NCI-H2196 treated with DMSO at 0.1 percent for 48 hours (cell line): ENCODE measurements around the gene CIAO2A.
"Not testable (repeated sequence)": the region's sequence is repeated elsewhere in the genome, so short reads cannot be mapped to it uniquely, and the experiment has no call there.

ENCODE experiments used
- DNase-seq: peaks from one replicate; lab custom pipeline; 2025; ENCODE audit not compliant: unreplicated experiment; lab: John Stamatoyannopoulos, UW

The CIAO2A gene

DNA sequence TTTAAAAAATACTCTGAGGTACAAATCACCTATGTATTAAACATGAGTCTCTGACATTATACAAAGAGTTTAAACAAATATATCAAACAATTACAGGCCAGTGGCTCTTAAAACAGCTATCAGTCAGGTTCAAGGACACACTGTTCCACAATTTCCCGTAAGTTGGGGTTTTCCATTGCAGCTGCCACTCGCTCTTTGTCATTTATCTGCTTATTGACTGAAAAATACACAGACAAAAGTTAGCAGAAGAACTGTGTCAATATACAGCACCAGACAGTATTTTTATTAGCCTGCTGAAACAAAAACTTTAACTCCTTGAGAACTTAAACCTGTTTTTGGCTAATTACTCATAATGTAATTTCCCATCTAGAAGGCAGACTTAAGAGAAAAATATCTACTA, 20.8 kb downstream of the CIAO2A start:
- no peak for DNase-seq

GRCh38 chr15:64071931-64072765, 21.5 kb downstream of the CIAO2A start:
- no peak for DNase-seq

- DNase-seq, result no peak
Measured at GRCh38 chr15:64070965-64071851, 22.4 kb downstream of the CIAO2A start.

- DNase-seq, result no peak
Measured at GRCh38 chr15:64070106-64070505, 23.5 kb downstream of the CIAO2A start.

DNA sequence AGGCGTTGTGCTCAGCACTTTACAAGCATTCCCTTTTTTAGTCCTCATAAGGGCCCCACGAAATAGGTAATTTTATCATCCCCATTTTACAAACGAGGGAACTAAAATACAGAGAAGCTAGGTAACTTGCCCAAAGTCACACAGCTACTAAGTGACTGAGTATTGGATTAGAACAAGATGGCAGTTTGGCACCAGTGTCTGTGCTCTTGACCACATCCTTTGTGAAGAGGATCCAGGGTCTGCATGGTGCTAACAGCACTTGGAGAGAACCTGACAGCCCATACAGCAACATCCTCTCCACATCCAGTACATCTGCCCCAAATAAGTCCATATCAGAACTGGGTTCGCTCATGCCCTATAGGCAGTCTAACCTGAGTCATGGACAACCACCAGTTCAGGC, 25.5 kb downstream of the CIAO2A start:
- no peak for DNase-seq

DNA sequence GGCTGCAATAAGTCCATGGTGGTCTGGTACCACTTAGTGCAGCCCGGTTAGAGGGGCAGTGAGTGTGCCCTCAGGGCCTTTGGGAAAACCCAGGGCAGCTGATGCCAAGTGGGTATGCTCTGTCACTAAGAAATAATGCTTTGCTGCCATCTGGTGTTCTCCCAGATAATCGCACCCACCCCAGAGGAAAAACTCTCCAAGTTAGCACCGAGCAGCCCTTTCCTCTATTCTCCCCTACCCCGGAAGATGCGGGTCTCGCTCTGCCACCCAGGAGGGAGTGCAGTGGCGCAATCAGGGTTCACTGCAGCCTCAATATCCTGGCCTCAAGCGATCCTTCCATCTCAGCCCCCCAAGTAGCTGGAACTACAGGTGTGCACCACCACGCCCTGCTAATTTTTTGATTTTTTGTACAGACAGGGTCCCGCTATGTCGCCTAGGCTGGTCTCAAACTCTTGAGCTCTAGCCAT, 26.0 kb downstream of the CIAO2A start:
- peak; percentile 21 for DNase-seq

GRCh38 chr15:64066451-64066850, 27.2 kb downstream of the CIAO2A start:
- DNase-seq, result no peak

DNA sequence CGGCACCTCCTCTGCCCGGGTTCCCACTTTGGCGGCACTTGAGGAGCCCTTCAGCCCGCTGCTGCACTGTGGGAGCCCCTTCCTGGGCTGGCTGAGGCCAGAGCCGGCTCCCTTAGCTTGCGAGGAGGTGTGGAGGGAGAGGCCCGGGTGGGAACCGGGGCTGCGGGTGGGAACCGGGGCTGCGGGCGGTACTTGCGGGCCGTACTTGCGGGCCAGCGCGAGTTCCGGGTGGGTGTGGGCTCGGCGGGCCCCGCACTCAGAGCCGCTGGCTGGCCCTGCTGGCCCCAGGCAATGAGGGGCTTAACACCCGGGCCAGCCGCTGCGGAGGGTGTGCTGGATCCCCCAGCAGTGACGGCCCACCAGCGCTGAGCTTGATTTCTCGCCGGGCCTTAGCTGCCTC, 32.9 kb downstream of the CIAO2A start:
- DNase-seq, result no peak

- DNase-seq, result not testable (repeated sequence)
Measured at GRCh38 chr15:64059104-64059503, 34.5 kb downstream of the CIAO2A start.

- DNase-seq, result no peak
Measured at GRCh38 chr15:64058279-64058678, 35.4 kb downstream of the CIAO2A start.

- not testable (repeated sequence) for DNase-seq
Measured at GRCh38 chr15:64053674-64054073, 40.0 kb downstream of the CIAO2A start.

DNA sequence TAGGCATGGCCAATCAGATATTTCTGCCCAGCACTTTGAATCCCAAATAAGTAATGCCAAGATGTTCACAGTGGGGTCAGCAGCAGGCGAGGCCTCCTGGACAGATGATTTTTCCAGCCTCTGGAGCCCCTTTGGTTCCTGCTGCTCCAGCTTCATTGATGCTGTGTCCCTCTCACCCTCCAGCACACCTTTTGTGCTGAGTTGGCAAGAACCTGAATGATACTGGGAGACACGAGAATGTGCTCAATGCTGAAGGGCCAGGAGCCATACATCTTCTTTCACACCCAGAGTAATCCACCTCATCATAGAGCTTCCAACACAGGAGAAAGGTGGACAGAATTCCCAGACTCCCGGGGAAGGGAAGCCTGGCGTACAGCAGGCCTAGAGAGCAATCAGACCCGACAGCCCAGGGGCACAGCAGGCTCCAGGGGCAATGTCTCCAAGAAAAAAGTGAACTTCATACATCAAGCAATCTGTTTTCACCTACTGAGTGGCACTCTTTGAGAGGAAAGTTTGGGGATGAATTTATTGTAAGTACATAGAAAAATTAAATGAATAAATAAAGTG, 40.6 kb downstream of the CIAO2A start:
- DNase-seq, result no peak

- no peak for DNase-seq
Measured at GRCh38 chr15:64051407-64052259, 42.0 kb downstream of the CIAO2A start.

GRCh38 chr15:64051093-64051402, 42.6 kb downstream of the CIAO2A start:
- DNase-seq, result no peak

DNA sequence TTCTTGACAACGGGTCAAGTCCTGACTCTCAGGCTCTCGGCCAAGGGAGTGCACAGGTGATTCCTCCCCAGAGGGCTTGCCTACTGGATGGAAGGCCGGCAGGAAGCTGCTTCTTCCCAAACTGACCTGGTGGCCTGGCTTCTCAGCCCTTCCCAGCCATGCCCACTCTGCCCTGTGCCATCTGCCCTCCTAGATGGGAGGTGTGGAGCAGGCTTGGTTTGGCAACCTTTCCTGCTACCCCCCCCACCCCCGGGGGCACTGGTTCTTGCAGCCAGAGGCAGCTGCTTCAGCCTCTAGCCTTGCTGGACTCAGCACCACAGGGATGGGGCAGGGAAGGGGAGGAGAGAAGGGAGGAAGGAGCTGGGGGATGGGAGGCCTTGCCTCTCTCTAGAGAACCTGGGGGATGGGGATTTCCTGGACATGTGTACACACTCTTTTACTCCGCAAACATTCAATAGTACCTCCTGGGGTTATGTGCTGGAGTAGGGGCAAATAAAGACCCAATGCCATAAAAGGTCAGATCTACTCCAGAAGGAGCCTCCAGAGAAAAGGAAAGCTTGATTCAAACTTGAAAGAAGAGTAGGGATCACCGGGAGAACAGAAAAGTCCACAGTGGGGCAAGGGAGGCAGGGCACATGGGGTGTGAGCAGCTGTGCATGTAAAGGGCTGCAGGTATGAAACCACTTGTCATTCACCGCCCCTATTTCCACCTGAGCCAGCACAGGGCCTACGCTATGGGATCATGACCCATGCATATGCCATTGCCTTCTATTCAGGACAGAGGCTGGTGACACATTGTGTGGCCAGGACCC, 43.2 kb downstream of the CIAO2A start:
- peak; percentile 86 for DNase-seq

DNA sequence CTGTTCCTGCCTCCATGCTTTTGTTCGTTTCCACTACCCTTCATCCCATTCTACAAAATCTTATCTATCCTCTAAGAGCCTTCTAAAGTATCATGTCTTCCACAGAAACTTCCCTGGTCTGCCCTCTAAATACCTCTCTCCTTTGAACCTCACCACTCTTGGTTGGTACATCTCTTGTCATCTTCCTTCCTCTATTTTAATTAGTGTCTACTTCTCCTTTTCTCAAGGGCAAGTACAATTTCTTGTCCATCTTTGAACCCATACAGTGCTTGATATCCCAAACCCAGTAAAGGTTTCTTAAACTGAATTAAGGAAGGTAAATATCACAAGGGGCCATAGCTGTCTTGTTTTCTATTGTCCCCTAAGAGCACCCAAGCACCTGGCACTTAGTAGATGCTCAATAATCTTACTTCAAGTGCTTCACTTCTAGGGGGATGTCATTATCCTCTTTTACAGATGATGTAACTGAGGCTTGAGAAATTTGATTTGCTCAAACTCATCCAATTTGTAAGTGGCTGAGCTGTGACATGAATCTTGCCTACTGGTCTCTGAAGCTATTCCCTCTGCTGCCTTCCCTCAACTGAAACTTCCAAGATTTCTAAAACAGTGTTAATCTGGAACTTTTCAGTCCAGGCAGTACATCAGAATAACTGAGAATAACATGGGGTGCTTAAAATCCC, 44.7 kb downstream of the CIAO2A start:
- DNase-seq, result no peak

GRCh38 chr15:64046421-64047153, 47.1 kb downstream of the CIAO2A start, which contains the start of gene DAPK2:
Gene DAPK2, minus strand, starts transcription at chr15:64046485. Its CDS starts 6,224 bp downstream, at chr15:64040261.
- peak; percentile 13 for DNase-seq

GRCh38 chr15:64045774-64046420, 47.7 kb downstream of the CIAO2A start:
- DNase-seq, result no peak
